Gastroesophageal sphincter (tissue), 4 donors: ENCODE measurements around the gene SYTL3. TPM values are rescaled to one million over a fixed set of nuclear protein-coding genes. Genes with fewer than 3 reads are reported as not detected.
A peak's percentile ranks its signal among the peaks of the same experiment; 100 is the strongest.

Experiments used
- ATAC-seq: fragments of 150-250 bp; one replicate; pipeline ENCODE4 v1.9.1; 2016; ENCODE audit warnings: mild to moderate bottlenecking, moderate library complexity
- H3K27ac ChIP-seq, 4 donors: fragments of 200-600 bp; sonication (generic) in 3 of 4; 1 replicate in 3 of 4; 2 replicates in 1 of 4; pipeline ENCODE4 v1.5.1; 2016 to 2019
- H3K27me3 ChIP-seq: fragments of 200-600 bp; sonication (generic); one replicate; pipeline ENCODE4 v1.5.1; 2019
- H3K36me3 ChIP-seq, 2 donors: fragments of 200-600 bp; sonication (generic); one replicate each; pipeline ENCODE4 v1.5.1; 2019; ENCODE audit warnings: control low read depth in 1 of 2
- H3K4me1 ChIP-seq, 3 donors: fragments of 200-600 bp; sonication (generic); 1 replicate in 2 of 3; 2 replicates in 1 of 3; pipeline ENCODE4 v1.5.1; 2016 to 2019; ENCODE audit warnings: control low read depth in 2 of 3
- H3K4me3 ChIP-seq, 2 donors: fragments of 200-600 bp; sonication (generic); one replicate each; pipeline ENCODE4 v1.5.1; 2019; ENCODE audit warnings: mild to moderate bottlenecking in 1 of 2, moderate library complexity in 1 of 2
- H3K9me3 ChIP-seq, 3 donors: fragments of 200-600 bp; sonication (generic); one replicate each; pipeline ENCODE4 v1.5.1; 2017 to 2019; ENCODE audit warnings: control low read depth in 2 of 3
- CTCF ChIP-seq, 4 experiments: fragments of 200-600 bp in 2 of 4; fragments of 450-650 bp in 2 of 4; sonication (generic) in 1 of 4; IDR thresholded peaks; one replicate each; pipeline ENCODE4 v1.5.1; 2017 to 2019; ENCODE audit warnings: antibody characterized with exemption in 4 of 4, mild to moderate bottlenecking in 2 of 4, moderate library complexity in 2 of 4
- EP300 ChIP-seq: sonication (generic); formaldehyde crosslinking; IDR thresholded peaks from one replicate; pipeline ENCODE4 v1.6.1; 2017; ENCODE audit warnings: antibody characterized with exemption, mild to moderate bottlenecking
- POLR2A ChIP-seq, 2 donors: fragments of 450-650 bp; IDR thresholded peaks; one replicate each; pipeline ENCODE4 v1.6.1; 2017; ENCODE audit warnings: antibody characterized with exemption in 2 of 2, mild to moderate bottlenecking in 2 of 2, moderate library complexity in 1 of 2
- POLR2AphosphoS5 ChIP-seq: sonication (generic); formaldehyde crosslinking; IDR thresholded peaks from one replicate; pipeline ENCODE4 v1.6.1; 2017; ENCODE audit warnings: antibody characterized with exemption
- WGBS, 2 donors: methylation state at CpG; one replicate each; pipeline ENCODE4 v1.1.5; 2018; ENCODE audit warnings: low coverage in 1 of 2; 5-methylcytosine and 5-hydroxymethylcytosine counted together
- total RNA-seq, 4 donors: library from RNA; depleted of rRNA; stranded (reverse); fragments of >200 nt; gene quantifications; one replicate each; pipeline ENCODE4 v1.1.0, GENCODE V29; 2016

The SYTL3 gene
- total RNA-seq, 4 donors from 2014 or later: 1.9 to 5.9 (median 4.5) TPM

GRCh38 chr6:158713469-158713868 is 63.6 kb downstream of the SYTL3 start:
- TF ChIP-seq CTCF (IDR thresholded peaks at IDR 0.05): no peak
- ATAC-seq: no peak

GRCh38 chr6:158714706-158715105 is 64.9 kb downstream of the SYTL3 start:
- Histone ChIP-seq H3K27ac (no peak overlapping the region), H3K27me3 (no peaks in the 10 kb centered on the region)
- 74 to 82% methylated on average over 3 to 8 of the region's 8 CpGs for WGBS, 2 donors

More at GRCh38 chr6:158713469-158713868, 63.6 kb downstream of the SYTL3 start:
- Histone ChIP-seq H3K27ac (no peak overlapping the region), H3K27me3 (no peaks in the 10 kb centered on the region), H3K4me1 (peaks cover 0 to 3% (median 2%) of the 10 kb centered on the region in 3 donors), H3K9me3 (no peaks in the 10 kb centered on the region), H3K36me3 (peaks cover 0 to 18% of the 10 kb centered on the region in 2 donors), H3K4me3 (no peak overlapping the region)
- 94 to 96% methylated on average over 3 to 6 of the region's 6 CpGs for WGBS, 2 donors

GRCh38 chr6:158715330-158716311 is 65.8 kb downstream of the SYTL3 start:
- no peaks in the 10 kb centered on the region for H3K4me1 ChIP-seq
- no peak for ATAC-seq
- peak overlapping the region in 1 of 4 donors; percentile 45 for H3K27ac ChIP-seq
- no peak for TF ChIP-seq POLR2AphosphoS5
- TF ChIP-seq POLR2A (IDR thresholded peaks at IDR 0.05): no peak
- TF ChIP-seq EP300: no peak
- TF ChIP-seq CTCF (IDR thresholded peaks at IDR 0.05): no peak
- no peak overlapping the region for H3K4me3 ChIP-seq
- H3K36me3 ChIP-seq: peaks cover 0 to 24% of the 10 kb centered on the region in 2 donors
- H3K9me3 ChIP-seq: no peaks in the 10 kb centered on the region
- no peaks in the 10 kb centered on the region for H3K27me3 ChIP-seq
- 64 to 86% methylated on average over 2 of the region's 16 CpGs for WGBS, 2 donors

More at GRCh38 chr6:158714706-158715105, 64.9 kb downstream of the SYTL3 start:
- Histone ChIP-seq H3K4me3 (no peak overlapping the region), H3K36me3 (peaks cover 0 to 24% of the 10 kb centered on the region in 2 donors), H3K4me1 (no peaks in the 10 kb centered on the region), H3K9me3 (no peaks in the 10 kb centered on the region)
- ATAC-seq: no peak
- no peak for TF ChIP-seq EP300
- no peak for TF ChIP-seq CTCF (IDR thresholded peaks at IDR 0.05)
- TF ChIP-seq POLR2A (IDR thresholded peaks at IDR 0.05): no peak
- TF ChIP-seq POLR2AphosphoS5: no peak

GRCh38 chr6:158717341-158718330 is 67.8 kb downstream of the SYTL3 start:
- no peaks in the 10 kb centered on the region for H3K4me1 ChIP-seq
- H3K27ac ChIP-seq: no peak overlapping the region
- no peaks in the 10 kb centered on the region for H3K9me3 ChIP-seq
- no peak for ATAC-seq
- TF ChIP-seq POLR2AphosphoS5 (no peak), POLR2A (IDR thresholded peaks at IDR 0.05) (no peak), EP300 (no peak), CTCF (IDR thresholded peaks at IDR 0.05) (no peak)
- peaks cover 0 to 24% of the 10 kb centered on the region in 2 donors for H3K36me3 ChIP-seq
- H3K4me3 ChIP-seq: no peak overlapping the region
- no peaks in the 10 kb centered on the region for H3K27me3 ChIP-seq
- WGBS, 2 donors: 89% methylated on average over 8 to 16 of the region's 16 CpGs
